Astrocyte of the spinal cord (primary cell): ENCODE data around the gene CDK6.
"Not testable (repeated sequence)": the region's sequence is repeated elsewhere in the genome, so short reads cannot be mapped to it uniquely, and the experiment has no call there.

ENCODE experiments used
- DNase-seq: peaks from one replicate; pipeline ENCODE4 v3.0.0; 2011; ENCODE audit warnings: low read depth, low spot score
- H3K4me3 ChIP-seq: 2 replicates; pipeline ENCODE4 v1.5.1; 2011; ENCODE audit warnings: low read depth, mild to moderate bottlenecking, low read length, moderate library complexity
- CTCF ChIP-seq: IDR thresholded peaks from 2 replicates; pipeline ENCODE4 v1.5.1; 2012; ENCODE audit warnings: low read depth, mild to moderate bottlenecking, low read length, inconsistent platforms
- in situ Hi-C: cut with HindIII; loops from 2 replicates; pipeline ENCODE4 v1.10.0; 2017; ENCODE audit warnings: low sequenced_read_pairs

The CDK6 gene

GRCh38 chr7:92748495-92748894, 87.9 kb downstream of the CDK6 start:
- no peak overlapping the region for H3K4me3 ChIP-seq
- DNase-seq: no peak
- in situ Hi-C loops: no loop called here
- TF ChIP-seq CTCF: no peak

GRCh38 chr7:92747041-92747835, 89.1 kb downstream of the CDK6 start:
- DNase-seq: peak; percentile 45
- no peak for TF ChIP-seq CTCF
- H3K4me3 ChIP-seq: no peak overlapping the region
- in situ Hi-C loops: no loop called here

GRCh38 chr7:92745241-92745640, 91.1 kb downstream of the CDK6 start:
- in situ Hi-C loops: no loop called here
- no peak for TF ChIP-seq CTCF
- no peak overlapping the region for H3K4me3 ChIP-seq
- DNase-seq: no peak

GRCh38 chr7:92744180-92744579, 92.2 kb downstream of the CDK6 start:
- in situ Hi-C loops, DNase-seq, H3K4me3 ChIP-seq: not testable (repeated sequence)

- no peak for DNase-seq
- TF ChIP-seq CTCF: no peak
- in situ Hi-C loops: no loop called here
- no peak overlapping the region for H3K4me3 ChIP-seq
Observed at GRCh38 chr7:92742186-92742585, 94.2 kb downstream of the CDK6 start.

- no peak overlapping the region for H3K4me3 ChIP-seq
- TF ChIP-seq CTCF: no peak
- in situ Hi-C loops: no loop called here
- DNase-seq: peak; percentile 84
Observed at GRCh38 chr7:92740700-92741126, 95.7 kb downstream of the CDK6 start.

GRCh38 chr7:92740134-92740533, 96.2 kb downstream of the CDK6 start:
- H3K4me3 ChIP-seq: no peak overlapping the region
- no peak for DNase-seq
- TF ChIP-seq CTCF: no peak
- in situ Hi-C loops: no loop called here
